SK-N-SH treated with all-trans-retinoic acid at 6 μM for 48 hours (cell line): ENCODE results near the gene DYNC1I1.

Source experiments
- ARNTL ChIP-seq: fragments of 450-650 bp; formaldehyde crosslinking; IDR thresholded peaks from 2 replicates; pipeline ENCODE4 v1.5.0; 2020; ENCODE audit warnings: low read depth, mild to moderate bottlenecking, moderate library complexity, borderline replicate concordance
- CREB5 ChIP-seq: fragments of 250-450 bp; sonication (Bioruptor Pico); IDR thresholded peaks from 2 replicates; pipeline ENCODE4 v1.5.1; 2020; ENCODE audit warnings: low read depth, mild to moderate bottlenecking, moderate library complexity
- CSDC2 ChIP-seq: fragments of 250-450 bp; sonication (Bioruptor Pico); IDR thresholded peaks from 2 replicates; pipeline ENCODE4 v1.5.0; 2020; ENCODE audit warnings: mild to moderate bottlenecking, moderate library complexity
- ESRRG ChIP-seq: fragments of 250-450 bp; sonication (Bioruptor Pico); IDR thresholded peaks from 2 replicates; pipeline ENCODE4 v1.6.1; 2021; ENCODE audit warnings: mild to moderate bottlenecking
- ISL1 ChIP-seq: fragments of 250-450 bp; sonication (Bioruptor Pico); IDR thresholded peaks from 2 replicates; pipeline ENCODE4 v2.1.2; 2022; ENCODE audit warnings: mild to moderate bottlenecking, moderate library complexity
- OSR1 ChIP-seq: fragments of 250-450 bp; sonication (Bioruptor Pico); IDR thresholded peaks from 2 replicates; pipeline ENCODE4 v1.8.0; 2022; ENCODE audit warnings: moderate library complexity, mild to moderate bottlenecking, inconsistent platforms
- PATZ1 ChIP-seq: fragments of 250-450 bp; sonication (Bioruptor Pico); IDR thresholded peaks from 2 replicates; pipeline ENCODE4 v1.8.0; 2020; ENCODE audit warnings: mild to moderate bottlenecking, moderate library complexity, borderline replicate concordance
- POU6F1 ChIP-seq: fragments of 250-450 bp; sonication (Bioruptor Pico); IDR thresholded peaks from 2 replicates; pipeline ENCODE4 v1.8.0; 2021; ENCODE audit warnings: low read depth, mild to moderate bottlenecking, moderate library complexity, borderline replicate concordance
- RARB ChIP-seq: fragments of 250-450 bp; sonication (Bioruptor Pico); IDR thresholded peaks from 2 replicates; pipeline ENCODE4 v1.8.0; 2021; ENCODE audit warnings: mild to moderate bottlenecking, moderate library complexity
- ZFP3 ChIP-seq: fragments of 250-450 bp; sonication (Bioruptor Pico); IDR thresholded peaks from 2 replicates; pipeline ENCODE4 v1.5.0; 2020; ENCODE audit warnings: mild to moderate bottlenecking, moderate library complexity
- ZFP30 ChIP-seq: fragments of 450-650 bp; formaldehyde crosslinking; IDR thresholded peaks from 2 replicates; pipeline ENCODE4 v1.5.0; 2022; ENCODE audit warnings: mild to moderate bottlenecking, moderate library complexity
- ZNF8 ChIP-seq: fragments of 450-650 bp; formaldehyde crosslinking; IDR thresholded peaks from 2 replicates; pipeline ENCODE4 v1.5.0; 2020; ENCODE audit warnings: mild to moderate bottlenecking, moderate library complexity

GRCh38 chr7:95915731-95916130 is 143.4 kb downstream of the DYNC1I1 start:
- TF ChIP-seq ZFP3 (CRISPR knock-in tag), result no peak
- no peak for TF ChIP-seq ARNTL
- TF ChIP-seq ISL1 (CRISPR knock-in tag), result no peak
- no peak for TF ChIP-seq ESRRG (CRISPR knock-in tag)
- no peak for TF ChIP-seq POU6F1 (CRISPR knock-in tag)
- TF ChIP-seq PATZ1 (CRISPR knock-in tag), result no peak
- no peak for TF ChIP-seq CREB5 (CRISPR knock-in tag)
- TF ChIP-seq ZNF8, result no peak
- no peak for TF ChIP-seq RARB (CRISPR knock-in tag)
- no peak for TF ChIP-seq OSR1
- no peak for TF ChIP-seq CSDC2 (CRISPR knock-in tag)
- TF ChIP-seq ZFP30, result no peak
